ENCODE data around the gene KRT17. TPM values are rescaled to one million over a fixed set of nuclear protein-coding genes. Genes with fewer than 3 reads are reported as not detected.
"Not testable (repeated sequence)": the region's sequence is repeated elsewhere in the genome, so short reads cannot be mapped to it uniquely, and the experiment has no call there.

Gene KRT17
- total RNA-seq, 1 donor from 2014 or later = 512 TPM

GRCh38 chr17:41617136-41617535 is 7.2 kb downstream of the KRT17 start:
- peaks cover 6% of the 10 kb centered on the region for H3K36me3 Mint-ChIP-seq
- DNase-seq (ENCODE audit: extremely low spot score, unreplicated experiment) = no peak
- H3K27ac Mint-ChIP-seq = peak overlapping the region; percentile 99
- H3K4me3 Mint-ChIP-seq = no peak overlapping the region
- no peaks in the 10 kb centered on the region for H3K9me3 Mint-ChIP-seq
- peaks cover 24% of the 10 kb centered on the region for H3K4me1 Mint-ChIP-seq (ENCODE audit: unreplicated experiment)
- TF ChIP-seq, protein P1, sequence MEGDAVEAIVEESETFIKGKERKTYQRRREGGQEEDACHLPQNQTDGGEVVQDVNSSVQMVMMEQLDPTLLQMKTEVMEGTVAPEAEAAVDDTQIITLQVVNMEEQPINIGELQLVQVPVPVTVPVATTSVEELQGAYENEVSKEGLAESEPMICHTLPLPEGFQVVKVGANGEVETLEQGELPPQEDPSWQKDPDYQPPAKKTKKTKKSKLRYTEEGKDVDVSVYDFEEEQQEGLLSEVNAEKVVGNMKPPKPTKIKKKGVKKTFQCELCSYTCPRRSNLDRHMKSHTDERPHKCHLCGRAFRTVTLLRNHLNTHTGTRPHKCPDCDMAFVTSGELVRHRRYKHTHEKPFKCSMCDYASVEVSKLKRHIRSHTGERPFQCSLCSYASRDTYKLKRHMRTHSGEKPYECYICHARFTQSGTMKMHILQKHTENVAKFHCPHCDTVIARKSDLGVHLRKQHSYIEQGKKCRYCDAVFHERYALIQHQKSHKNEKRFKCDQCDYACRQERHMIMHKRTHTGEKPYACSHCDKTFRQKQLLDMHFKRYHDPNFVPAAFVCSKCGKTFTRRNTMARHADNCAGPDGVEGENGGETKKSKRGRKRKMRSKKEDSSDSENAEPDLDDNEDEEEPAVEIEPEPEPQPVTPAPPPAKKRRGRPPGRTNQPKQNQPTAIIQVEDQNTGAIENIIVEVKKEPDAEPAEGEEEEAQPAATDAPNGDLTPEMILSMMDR (conservative IDR thresholded peaks at IDR 0.05) = no peak
- peaks cover 19% of the 10 kb centered on the region for H3K27me3 Mint-ChIP-seq

DNA sequence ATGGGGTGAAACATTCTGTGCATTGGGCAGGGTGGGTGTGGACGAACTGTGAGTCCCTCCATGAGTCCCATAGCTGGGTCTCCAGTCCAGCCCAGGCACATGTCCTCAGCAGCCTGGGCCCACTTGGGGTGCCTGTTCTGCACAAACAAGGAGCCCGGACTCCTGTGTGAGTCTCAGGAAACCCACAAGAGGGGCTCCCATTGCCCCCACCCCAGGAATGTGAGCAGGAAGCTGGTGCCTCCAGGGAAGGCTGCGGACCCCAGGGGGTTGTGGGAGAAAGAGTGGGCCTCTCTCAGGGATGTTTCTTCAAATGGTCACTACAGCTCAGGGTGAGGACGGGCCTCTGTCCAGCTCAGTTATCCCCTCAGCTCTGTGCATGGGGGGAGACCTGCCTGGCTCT is 7.9 kb downstream of the KRT17 start:
- not testable (repeated sequence) for DNase-seq (ENCODE audit: extremely low spot score, unreplicated experiment); H3K4me3 Mint-ChIP-seq; H3K9me3 Mint-ChIP-seq; H3K36me3 Mint-ChIP-seq
- Mint-ChIP-seq H3K4me1 (ENCODE audit: unreplicated experiment) (peaks cover 21% of the 10 kb centered on the region), H3K27me3 (peaks cover 15% of the 10 kb centered on the region), H3K27ac (peak overlapping the region; percentile 99)

DNA sequence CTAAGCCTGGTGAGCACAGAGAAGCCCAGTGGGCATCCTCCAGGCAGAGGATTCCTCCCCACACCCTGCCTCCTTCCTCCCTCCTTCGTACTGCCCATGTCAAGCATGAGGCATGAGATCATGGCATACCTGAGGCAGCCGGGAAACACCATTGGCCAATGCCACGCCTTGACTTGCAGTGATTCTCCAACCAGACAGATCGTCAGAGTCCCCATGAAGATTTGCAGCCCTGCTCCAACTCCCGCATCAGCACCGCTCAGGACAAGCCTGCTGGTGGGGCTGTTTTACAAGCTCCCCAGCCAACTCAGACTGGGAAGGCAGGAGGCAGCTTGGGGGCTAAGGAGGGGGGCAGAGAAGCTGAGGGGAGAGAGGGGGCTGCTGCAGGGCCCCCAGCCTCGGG is 8.9 kb downstream of the KRT17 start:
- H3K27ac Mint-ChIP-seq = peak overlapping the region; percentile 99
- TF ChIP-seq, protein P1 (conservative IDR thresholded peaks at IDR 0.05) = no peak
- H3K27me3 Mint-ChIP-seq = peaks cover 18% of the 10 kb centered on the region
- H3K4me3 Mint-ChIP-seq = peak overlapping the region; percentile 58
- peaks cover 14% of the 10 kb centered on the region for H3K4me1 Mint-ChIP-seq (ENCODE audit: unreplicated experiment)
- H3K36me3 Mint-ChIP-seq = peaks cover 6% of the 10 kb centered on the region
- no peaks in the 10 kb centered on the region for H3K9me3 Mint-ChIP-seq
- no peak for DNase-seq (ENCODE audit: extremely low spot score, unreplicated experiment)

DNA sequence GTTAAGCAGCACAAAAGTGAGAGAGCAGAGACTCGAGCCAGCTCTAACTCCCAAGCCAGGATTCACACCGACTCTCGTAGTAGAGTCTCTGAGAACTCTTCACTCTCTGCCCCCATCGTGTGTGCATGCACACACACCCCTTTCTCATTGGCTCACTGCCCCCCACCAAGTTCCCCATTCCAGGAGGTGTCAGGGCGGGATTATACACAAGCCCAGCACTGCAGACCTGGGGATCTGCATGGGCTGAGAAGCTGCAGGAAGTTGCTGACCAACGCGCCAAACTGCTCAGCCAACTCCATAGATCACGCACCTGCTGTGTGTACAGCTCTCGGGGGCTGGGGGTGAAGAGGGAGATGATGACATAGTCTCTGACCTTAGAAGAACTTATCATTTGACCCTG is 9.6 kb downstream of the KRT17 start:
- not testable (repeated sequence) for H3K4me3 Mint-ChIP-seq; H3K9me3 Mint-ChIP-seq; H3K36me3 Mint-ChIP-seq; DNase-seq (ENCODE audit: extremely low spot score, unreplicated experiment)
- peaks cover 11% of the 10 kb centered on the region for H3K4me1 Mint-ChIP-seq (ENCODE audit: unreplicated experiment)
- H3K27me3 Mint-ChIP-seq = peaks cover 15% of the 10 kb centered on the region
- H3K27ac Mint-ChIP-seq = peak overlapping the region; percentile 99

- Mint-ChIP-seq H3K27me3 (peaks cover 15% of the 10 kb centered on the region), H3K36me3 (no peaks in the 10 kb centered on the region), H3K9me3 (no peaks in the 10 kb centered on the region), H3K27ac (no peak overlapping the region), H3K4me3 (no peak overlapping the region), H3K4me1 (ENCODE audit: unreplicated experiment) (peaks cover 11% of the 10 kb centered on the region)
- no peak for DNase-seq (ENCODE audit: extremely low spot score, unreplicated experiment)
- TF ChIP-seq, protein P1 (conservative IDR thresholded peaks at IDR 0.05) = no peak
Measured at GRCh38 chr17:41614098-41614497, 10.3 kb downstream of the KRT17 start.

GRCh38 chr17:41613277-41614082 is 10.9 kb downstream of the KRT17 start:
- no peak overlapping the region for H3K27ac Mint-ChIP-seq
- no peak overlapping the region for H3K4me3 Mint-ChIP-seq
- no peak for DNase-seq (ENCODE audit: extremely low spot score, unreplicated experiment)
- H3K27me3 Mint-ChIP-seq = peaks cover 18% of the 10 kb centered on the region
- TF ChIP-seq, protein P1 (conservative IDR thresholded peaks at IDR 0.05) = no peak
- H3K36me3 Mint-ChIP-seq = no peaks in the 10 kb centered on the region
- H3K4me1 Mint-ChIP-seq (ENCODE audit: unreplicated experiment) = peaks cover 13% of the 10 kb centered on the region
- no peaks in the 10 kb centered on the region for H3K9me3 Mint-ChIP-seq

- not testable (repeated sequence) for H3K36me3 Mint-ChIP-seq; DNase-seq (ENCODE audit: extremely low spot score, unreplicated experiment); H3K27ac Mint-ChIP-seq; H3K9me3 Mint-ChIP-seq; H3K4me3 Mint-ChIP-seq
- Mint-ChIP-seq H3K4me1 (ENCODE audit: unreplicated experiment) (peaks cover 13% of the 10 kb centered on the region), H3K27me3 (peaks cover 15% of the 10 kb centered on the region)
Measured at GRCh38 chr17:41612376-41613160, 11.8 kb downstream of the KRT17 start, which contains the start of gene KRT16. KRT16 (minus strand) TSS chr17:41612767; CDS start chr17:41612688, 79 bp downstream.
